CD4-positive, alpha-beta T cell treated with Interleukin-1 beta for 1 hour (primary cell): ENCODE measurements around the gene SNAI1.
"Not testable (repeated sequence)": the region's sequence is repeated elsewhere in the genome, so short reads cannot be mapped to it uniquely, and the experiment has no call there.

Source experiments
- DNase-seq, 2 donors: peaks; one replicate each; pipeline ENCODE4 v3.0.0-alpha.2; 2020 to 2022

Gene SNAI1

DNA sequence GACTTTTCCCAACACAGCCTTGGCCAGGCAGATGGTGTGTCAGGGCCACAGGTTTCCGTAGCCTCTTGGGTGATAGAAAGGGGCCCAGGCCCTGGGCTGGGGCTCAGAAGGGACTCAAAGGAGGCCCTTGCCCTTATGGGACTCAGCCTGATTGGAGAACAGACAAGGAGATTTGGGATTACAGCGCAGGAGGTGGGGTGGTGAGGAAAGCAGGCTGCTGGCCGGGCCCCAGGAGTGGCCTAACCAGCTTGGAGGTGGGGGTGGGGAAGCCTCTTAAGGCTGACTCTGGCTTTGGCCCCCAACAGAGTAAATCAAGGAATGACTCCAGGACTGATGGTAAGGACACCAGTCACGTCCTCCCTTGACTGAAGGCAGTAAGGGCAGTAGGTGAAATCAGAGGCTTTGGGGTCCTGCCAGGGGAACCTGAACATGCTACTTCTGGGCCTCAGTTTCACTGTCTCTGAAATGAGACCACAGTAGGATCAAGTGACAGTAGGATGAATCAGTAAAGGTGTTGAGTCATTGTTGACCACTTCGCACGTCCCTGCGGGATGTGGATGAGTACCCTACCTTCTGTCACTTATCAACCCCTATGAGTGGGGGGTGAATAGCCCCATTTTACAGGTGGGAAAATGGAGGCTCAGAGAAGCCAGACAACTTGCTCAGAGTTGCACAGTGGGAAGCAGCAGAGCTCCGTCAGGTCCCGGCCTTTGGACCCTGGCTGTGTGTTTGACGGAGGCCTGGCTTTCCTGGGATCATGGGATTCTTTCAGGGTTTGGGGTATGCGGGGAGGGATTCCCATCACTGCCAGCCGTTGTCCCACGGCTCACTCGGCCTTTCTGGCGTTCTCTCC, 4.5 kb downstream of the SNAI1 start:
- DNase-seq, result no peak

DNA sequence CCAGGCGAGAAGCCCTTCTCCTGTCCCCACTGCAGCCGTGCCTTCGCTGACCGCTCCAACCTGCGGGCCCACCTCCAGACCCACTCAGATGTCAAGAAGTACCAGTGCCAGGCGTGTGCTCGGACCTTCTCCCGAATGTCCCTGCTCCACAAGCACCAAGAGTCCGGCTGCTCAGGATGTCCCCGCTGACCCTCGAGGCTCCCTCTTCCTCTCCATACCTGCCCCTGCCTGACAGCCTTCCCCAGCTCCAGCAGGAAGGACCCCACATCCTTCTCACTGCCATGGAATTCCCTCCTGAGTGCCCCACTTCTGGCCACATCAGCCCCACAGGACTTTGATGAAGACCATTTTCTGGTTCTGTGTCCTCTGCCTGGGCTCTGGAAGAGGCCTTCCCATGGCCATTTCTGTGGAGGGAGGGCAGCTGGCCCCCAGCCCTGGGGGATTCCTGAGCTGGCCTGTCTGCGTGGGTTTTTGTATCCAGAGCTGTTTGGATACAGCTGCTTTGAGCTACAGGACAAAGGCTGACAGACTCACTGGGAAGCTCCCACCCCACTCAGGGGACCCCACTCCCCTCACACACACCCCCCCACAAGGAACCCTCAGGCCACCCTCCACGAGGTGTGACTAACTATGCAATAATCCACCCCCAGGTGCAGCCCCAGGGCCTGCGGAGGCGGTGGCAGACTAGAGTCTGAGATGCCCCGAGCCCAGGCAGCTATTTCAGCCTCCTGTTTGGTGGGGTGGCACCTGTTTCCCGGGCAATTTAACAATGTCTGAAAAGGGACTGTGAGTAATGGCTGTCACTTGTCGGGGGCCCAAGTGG, 5.3 kb downstream of the SNAI1 start:
- no peak for DNase-seq

DNA sequence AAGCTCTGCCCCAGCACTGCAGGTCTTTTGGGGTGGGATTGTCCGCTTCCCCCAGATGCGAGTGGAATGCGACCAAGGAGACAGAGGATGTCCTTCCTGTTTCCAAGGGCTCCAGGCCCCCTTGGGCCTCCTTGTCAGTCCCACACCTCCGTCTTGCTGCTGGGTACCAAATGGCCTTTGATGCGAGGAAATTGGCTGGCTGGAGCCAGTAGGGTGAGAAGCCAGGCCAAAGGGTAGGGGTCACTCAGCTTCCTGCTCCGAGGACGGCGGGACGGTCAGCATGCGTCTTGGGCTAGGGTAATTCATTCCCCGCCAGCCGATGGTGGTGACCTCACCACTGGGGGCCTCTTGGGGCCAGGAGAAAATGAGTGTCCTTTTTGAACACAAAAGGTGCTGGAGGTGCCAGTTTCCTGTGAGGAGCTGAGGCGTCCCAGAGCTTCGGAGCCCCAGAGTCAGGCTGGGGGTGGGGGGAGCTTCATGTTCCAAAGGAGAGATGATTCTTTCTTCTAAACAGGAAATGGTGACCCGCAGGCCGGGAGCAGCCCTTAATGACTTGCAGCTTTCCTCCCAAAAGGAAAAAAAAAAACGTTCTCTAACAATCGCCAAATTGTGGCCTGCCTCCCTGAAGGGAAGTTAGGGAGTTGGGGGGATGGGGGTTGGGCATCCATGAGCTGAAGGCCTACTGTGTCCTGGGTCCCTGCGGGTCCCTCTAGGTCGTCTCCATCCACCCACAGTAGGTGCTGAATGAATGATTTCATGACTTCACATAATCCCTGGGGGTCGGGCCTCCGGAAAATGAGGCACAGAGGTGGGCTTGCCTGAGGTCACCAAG, 6.7 kb downstream of the SNAI1 start:
- no peak for DNase-seq

DNA sequence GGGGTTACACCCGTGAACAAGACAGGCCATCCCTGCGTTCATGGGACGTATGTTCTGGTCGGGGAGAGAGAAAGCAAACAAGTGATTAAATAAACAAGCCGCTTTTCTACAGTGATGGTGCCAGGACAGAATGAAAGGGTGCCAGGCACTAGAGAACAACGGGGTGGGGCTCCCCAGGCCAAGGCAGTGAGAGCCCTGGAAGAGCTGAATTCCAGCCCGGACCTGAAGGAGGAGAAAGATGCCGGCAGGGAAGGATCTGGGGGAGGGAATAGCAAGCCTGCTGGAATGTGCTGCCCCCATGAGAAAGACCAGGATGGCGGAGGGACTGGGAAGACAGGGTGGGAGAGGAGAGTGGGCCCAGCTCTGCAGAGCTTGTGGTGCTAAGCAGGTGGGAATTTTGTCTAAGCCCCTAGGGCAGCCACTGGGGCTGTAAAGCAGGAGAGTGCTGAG, 7.5 kb downstream of the SNAI1 start:
- DNase-seq, result no peak

DNA sequence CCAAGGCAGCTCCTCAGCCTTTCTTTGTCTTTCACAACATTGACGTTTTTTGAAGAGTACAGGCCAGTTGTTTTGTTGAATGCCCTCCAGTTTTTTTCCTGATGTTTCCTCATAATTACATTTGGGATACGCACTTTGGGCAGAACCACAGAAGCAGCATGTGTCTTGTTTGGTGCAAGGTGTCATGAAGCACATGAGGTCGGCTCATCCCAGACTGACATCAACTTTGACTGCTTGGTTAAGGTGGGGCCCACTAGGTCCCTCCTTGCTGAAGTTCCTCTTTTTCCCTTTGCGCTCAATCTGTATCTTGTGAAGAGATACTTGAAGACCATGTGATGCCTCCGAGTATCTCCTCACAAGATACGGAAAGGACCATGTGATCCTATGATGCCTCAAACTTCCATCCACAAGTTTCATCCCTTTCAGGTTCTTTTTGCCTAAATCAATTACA, 10.5 kb downstream of the SNAI1 start:
- DNase-seq, result peak in 1 of 2 donors; percentile 45

DNA sequence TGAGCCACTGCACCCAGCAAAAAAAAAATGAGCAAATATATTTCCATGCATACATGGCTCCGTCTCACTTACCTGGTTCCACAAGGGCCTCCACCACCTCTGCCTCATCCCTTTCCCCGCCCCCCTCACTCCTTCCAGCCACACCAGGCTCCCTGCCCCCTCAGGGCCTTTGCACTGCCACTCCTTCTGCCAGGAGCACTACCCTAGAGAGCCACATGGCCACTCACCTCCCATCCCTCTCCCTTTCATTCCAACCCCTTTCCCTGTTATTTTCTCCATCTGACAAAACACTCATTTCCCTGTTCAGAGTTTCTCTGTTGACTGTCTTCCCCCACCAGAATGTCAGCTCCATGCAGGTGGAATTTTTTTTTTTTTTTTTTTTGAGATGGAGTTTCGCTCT, 12.8 kb downstream of the SNAI1 start:
- no peak for DNase-seq

DNA sequence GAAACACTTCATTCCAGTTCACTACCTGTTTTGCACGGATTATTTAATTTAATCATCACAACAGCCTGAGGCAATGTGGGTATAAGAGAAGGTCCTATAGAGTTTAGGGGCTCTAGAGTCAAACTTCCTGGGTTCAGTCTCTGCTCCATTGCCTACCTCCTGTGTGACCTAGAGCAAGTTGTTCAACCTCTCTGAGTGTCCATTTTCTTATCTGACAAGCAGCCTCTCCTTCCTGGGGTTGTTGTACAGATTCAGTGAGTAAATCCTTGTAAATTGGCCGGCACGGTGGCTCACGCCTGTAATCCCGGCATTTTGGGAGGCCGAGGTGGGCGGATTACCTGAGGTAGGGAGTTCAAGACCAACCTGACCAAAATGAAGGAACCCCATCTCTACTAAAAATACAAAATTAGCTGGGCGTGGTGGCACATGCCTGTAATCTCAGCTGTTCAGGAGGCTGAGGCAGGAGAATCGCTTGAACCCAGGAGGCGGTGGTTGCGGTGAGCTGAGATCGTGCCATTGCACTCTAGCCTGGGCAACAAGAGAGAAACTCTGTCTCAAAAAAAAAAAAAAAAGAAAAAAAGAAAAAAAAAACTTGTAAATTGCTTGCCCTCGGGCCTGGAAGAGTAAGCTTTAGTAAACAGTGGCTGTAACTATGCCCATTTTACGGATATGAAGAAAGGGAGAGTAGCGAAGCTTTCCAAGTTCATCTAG, 15.9 kb downstream of the SNAI1 start:
- DNase-seq, result not testable (repeated sequence)

DNA sequence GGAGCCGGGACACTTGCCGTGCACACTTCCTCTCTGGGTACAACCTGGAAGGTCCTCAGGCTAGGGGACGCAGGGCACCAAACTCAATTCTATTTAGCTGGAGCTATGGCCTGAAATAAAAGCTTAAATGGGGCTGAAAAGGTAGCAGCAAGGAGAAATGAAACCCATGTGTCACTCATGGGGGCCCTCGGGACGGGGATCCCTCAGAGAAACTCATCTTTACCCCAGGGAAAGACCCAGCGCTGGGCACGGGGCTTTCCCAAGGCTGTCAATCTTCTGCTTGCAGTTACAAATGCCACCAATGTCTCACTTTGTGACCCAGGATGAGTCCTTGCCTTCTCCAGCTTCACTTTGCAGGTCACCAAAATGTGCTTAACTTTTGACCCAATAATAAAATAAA, 16.5 kb downstream of the SNAI1 start:
- peak in 1 of 2 donors; percentile 62 for DNase-seq

DNA sequence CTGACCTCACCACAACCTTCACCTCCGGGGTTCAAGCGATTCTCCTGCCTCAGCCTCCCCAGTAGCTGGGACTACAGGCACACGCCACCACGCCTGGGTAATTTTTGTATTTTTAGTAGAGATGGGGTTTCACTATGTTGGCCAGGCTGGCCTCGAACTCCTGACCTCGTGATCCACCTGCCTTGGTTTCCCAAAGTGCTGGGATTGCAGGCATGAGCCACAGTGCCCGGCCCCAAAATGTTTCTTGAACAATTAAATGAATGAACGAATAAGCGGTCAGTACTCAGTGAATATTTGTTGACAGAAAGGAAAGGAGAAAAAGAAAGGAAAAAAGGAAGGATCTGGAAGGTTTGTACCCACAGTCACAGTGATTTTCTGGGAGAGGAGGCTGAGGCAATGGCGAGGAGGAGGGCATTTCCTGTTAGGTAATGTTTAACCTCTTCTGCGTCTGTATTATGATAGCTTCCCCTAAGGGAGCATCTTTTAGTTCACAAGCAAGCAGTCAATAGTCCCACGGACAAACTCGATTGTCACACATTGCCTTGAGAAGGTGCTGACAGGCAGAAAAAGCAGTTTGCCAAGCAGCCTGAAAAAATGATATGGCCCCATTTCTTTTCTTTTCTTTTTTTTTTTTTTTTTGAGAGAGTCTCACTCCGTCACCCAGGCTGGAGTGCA, 17.9 kb downstream of the SNAI1 start:
- not testable (repeated sequence) for DNase-seq

DNA sequence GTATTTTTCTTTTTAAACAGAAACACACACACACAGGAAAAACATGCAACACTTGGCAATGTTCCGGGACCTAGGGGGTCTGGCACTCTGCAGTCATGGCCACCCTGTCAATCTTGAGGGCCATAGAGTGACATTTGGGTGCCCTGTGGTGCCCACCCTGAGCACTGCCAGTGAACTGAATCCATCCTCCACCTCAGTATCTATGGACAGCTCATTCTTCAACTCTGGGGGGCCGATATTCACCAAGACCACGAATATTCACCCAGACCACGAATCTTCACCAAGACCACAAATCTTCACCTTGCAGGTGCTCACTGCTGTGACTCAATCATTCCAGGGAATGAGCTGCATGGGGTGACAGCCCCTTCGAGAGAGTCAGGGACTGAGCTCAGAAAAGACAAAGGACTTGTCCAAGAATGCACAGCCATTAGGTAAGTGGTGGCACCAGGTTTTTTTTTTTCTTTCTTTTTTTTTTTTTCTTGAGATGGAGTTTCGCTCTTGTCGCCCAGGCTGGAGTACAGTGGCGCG, 19.1 kb downstream of the SNAI1 start:
- DNase-seq, result no peak

DNA sequence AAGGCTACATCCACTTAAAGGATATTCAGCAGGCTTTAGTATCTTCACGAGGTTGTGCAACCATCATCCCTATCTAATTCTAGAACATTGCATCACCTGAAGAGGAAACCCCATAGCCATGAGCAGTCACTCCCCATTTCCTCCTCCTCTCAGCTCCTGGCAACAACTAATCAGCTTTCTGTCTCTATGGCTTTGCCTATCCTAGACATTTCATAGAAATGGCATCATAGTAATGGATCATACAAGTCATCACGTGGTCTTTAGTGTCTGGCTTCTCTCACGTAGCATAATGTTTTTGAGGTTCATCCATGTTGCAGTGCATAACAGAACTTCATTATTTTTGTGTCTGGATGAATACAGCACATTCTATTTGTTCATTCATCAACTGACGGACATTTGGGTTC, 20.5 kb downstream of the SNAI1 start:
- DNase-seq, result peak in 1 of 2 donors; percentile 60

DNA sequence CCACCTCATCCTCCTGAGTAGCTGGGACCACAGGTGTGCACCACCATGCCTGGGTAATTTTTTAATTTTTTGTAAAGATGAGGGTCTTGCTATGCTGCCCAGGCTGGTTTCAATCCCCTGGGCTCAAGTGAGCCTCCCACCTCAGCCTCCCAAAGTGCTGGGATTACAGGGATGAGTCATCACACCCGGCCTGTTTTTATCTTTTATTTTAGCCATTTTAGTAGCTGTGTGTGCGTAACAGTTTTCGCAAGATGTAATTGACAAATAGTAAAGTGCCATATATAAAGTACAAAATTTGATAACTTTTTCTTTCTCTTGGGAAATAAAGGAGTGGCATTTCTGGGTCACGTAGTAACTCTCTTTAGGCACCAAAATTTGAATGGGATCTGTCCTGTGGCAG, 21.4 kb downstream of the SNAI1 start:
- DNase-seq, result peak in 1 of 2 donors; percentile 29

DNA sequence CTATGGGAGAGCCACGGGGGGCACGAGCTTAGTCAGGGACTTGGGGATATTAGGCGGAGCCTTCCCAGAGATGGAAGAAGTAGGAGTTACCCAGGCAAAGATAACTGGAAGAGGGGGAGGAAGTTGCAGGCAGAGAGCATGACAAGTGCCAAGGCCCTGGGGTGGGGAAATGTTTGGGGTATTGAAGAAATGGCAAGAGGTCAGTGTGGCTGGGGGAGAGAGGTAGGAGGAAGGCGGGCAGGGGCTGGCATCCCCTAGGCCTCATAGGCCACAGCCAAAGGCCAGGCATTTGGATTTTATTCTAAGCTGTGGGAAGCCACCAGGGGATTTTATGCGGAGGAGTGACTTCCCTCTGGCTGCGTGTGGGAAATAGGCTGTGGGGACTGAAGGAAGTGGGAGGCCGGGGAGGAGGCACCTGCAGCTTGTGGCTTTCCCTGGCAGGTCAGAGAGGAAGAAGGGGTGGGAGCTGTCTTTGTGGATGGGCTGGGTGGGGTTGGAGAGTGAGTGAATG, 22.7 kb downstream of the SNAI1 start:
- DNase-seq, result no peak

DNA sequence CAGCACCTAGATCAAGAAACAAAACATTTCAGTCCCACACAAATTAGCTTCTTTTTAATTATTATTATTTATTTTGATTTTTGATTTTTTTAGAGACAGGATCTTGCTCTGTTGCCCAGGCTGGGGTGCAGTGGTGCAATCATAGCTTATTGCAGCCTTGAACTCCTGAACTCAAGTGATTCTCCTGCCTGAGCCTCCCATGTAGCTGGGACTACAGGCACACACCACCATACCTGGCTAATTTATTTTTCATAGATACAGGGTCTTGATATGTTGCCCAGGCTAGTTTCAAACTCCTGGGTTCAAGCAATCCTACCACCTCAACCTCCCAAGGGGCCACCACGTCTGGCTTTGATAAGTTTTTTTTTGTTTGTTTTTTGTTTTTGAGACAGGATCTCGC, 24.6 kb downstream of the SNAI1 start:
- DNase-seq, result no peak

DNA sequence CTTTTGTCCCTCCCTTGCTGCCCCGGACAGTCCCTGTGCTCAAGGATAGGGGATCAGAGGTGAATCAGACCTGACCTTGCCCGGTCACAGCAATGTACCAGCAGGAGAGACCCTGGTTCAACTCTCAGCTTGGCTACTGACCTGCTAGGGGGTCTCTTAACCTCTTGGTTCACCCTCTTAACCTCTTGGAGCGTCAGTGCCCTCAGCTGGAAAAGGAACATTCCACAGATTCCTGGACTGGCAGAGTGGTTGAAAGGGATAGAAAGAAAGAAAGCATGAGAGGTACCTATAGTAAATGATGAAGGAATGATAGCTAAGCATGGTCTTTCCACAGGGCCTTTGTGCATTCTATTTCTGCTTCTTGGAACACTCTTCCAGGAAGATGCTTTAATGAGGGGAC, 25.2 kb downstream of the SNAI1 start:
- DNase-seq, result no peak

DNA sequence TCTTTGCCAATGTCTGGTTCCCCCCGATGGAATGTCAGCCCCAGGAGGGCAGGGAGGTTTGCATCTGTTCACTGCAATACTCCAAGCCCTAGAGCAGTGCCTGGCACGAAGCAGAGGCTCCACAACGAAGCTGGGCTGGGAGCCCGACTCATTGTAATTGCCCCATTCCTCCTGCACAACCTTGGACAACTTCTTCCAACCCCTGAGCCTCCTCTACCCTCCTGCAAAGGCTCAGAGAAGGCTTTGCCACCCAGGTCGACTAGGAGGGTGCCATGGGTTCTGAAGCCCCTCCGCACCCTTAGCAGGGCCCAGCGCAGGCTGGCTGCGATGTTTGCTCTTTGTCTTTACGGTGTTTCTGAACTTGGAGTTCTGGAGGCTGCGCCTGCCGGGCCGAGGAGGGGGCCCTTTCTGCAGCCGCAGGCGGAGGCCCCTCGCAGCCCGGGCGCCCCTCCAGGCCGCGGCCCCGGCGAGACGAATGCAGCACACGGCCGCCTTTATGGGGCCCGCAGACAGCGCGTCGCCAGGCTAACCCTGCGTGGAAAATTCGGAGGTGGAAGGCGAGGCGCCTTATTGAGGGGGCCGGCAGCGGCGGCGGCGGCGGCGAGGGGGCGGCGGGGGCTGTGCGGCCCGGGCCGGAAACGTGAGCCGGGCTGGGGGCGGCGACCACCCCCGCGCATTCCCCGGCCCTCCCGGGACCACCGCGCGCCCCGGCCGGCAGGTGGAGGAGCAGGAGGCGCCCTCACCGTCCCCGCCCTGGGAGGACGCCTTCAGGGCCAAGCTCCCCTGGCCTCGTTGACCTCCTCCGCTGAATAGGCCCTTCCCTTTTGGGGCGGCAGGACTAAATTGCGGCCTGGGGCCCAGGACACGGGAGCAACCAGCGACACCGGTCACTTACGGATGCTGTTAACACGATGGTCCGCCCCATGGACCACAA, 27.0 kb downstream of the SNAI1 start:
- no peak for DNase-seq

DNA sequence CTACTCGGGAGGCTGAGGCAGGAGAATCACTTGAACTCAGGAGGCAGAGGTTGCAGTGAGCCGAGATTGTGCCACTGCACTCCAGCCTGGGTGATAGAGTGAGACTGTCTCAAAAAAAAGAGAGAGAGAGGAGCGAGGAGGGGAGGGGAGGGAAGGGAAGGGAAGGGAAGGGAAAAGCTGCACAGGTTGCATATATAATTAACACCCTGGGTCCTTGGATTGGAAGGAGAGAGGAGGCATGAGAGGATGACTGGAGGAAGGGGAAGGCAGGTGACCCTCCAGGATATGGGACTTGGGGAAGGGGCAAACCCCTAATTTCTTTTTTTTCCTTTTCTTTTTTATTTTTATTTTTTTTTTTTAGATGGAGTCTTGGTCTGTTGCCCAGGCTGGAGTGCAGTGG, 28.8 kb downstream of the SNAI1 start:
- not testable (repeated sequence) for DNase-seq

DNA sequence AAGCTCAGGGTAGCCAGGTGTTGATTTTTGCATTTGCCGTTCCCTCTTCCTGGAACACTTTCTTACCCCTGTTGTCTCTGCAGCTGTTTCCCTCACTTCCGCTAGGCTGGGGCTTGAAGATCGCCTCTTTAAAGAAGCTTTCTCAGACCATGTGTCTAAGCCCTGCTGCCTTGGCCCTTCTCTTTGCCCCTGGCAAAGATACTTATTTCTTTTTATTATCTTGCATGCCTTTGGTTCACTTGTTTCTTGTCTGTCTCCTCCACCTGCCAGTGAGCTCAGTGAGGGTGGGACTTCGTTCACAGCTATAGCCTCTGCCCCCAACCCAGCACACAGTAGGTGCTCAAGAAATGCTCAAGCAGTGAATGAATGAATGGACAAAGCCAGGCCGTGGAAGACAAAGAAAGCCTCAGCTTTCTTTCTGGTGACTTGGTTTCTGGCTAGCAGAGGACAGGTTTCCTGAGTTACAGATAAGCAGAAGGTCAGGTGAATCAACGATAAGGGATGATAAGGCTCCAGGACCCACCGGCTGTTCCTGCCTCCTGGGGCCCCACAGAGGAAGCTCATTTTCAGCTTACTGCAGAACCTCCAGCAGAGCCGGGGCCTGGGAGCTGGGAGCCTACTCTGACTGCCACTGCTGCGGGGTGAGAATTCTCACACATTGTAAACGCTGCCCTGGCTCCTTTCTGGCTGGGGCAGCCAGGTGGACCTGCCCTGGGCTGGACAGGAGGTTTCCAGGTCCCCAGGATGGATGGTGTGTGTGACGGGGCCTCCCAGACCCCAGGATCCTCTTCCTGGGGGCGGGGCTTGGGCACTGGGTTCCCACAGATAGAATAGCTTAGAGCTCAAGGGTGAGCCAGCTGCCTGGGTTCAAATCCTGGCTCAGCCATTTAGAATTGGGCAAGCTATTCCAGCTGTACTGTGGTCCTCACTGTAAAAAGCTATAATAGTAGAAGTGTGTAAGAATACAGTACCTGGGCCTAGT, 29.8 kb downstream of the SNAI1 start:
- DNase-seq, result peak in 1 of 2 donors; percentile 9

DNA sequence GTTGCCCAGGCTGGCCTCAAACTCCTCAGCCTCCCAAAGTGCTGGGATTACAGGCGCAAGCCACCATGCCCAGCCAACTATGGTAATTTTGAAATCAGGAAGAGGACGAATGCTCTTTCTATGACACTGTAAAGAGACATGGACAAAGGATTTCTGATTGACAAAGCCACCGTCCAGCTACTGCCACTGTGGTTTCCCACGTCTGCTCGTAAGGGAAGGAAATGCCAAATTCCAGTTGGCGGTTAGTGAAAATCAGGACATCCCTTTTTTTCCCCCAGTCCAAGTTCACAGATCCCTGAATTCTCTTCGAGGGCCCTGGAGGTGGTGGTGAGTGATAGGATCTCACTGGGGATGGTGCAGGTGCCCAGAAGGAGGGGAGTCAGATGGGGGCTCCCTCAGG, 31.2 kb downstream of the SNAI1 start:
- no peak for DNase-seq
